Measurements from ENCODE around the gene EFCAB13.

Gene EFCAB13, protein sequence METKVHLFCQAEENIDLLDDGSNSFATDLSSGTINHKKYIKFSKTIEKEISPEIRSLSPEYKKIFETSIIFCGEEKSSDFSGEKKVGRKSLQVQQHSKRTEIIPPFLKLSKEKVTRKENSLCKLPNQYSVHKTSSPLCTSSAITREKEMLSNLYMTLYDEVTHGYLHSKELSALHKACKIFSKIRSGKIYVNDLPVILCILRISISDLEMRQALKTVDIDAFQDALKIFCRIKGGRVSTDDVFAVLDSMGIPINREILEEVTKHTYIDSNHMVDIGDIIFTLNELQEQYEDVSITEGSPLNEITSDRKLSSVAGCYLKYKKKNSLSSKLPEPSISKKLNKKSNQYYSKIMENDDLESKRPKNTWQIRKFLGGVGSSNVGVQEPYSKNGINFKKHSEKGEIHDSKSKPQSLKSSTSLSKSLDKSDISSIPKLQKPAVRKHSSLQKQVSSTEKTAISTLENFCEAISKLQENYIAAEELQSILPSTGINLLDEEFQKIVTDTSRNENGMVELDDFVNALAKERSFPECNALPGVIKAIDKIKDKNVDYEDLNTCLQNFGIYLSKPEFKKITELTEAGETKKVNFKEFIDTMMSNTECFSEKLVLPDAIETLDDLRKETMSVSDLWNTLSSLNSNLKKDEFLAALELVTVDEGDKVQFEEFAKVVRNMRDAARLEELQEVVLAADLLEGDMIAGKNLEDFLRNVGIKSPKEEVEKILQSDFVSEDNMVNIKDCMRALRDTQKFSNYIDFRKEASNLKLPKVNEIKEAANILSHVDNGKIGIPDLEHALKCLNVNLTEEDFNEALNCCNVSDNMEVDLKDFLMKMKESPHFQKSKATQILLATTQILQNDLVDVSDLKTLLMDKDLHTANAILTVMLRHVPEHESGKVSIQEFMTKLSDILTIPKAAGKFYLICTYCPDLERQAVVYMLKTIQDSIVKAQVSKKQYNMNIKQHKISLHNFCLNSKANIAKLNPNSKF

DNA sequence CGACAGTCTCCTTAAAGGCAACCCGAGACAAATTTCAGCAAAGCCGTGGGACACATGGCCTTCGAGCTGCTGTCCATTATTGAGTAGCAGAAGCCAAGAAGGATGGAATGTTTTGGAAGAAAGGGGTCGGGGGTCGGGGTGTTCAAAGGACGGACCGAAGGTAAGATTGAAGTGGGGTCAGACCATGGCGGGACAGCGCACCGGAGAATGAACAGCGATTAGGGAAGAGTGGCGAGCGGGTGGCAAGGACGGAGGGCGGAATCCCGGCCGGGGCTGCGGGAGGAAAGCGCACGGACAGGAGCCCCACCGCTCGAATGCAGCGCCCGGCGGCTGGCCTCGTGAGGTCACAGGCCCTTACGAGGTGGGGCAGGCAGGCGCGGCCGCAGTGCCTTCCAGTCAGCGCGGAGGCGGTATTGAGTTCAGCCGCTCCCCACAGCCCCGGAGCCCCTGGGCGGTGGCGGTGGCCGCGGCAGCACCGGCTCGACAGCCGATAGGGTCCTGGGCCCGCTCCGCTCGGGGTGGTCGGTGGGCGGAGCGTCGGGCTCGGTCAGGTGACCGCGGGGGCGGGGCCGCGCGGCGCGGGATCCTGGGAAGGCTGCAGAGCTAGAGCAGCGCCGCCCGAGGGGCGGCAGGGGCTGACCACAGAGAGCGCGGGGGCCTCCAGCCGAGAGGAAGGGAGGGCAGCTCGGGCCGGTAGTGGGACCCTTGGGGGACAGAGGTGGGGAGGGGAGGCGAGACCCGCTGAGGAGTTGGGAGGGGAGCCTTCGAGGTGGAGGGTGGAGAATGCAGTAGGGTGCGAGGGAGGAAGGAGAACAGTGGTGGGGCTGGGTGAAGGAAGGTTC lies at the start of gene EFCAB13:
Gene EFCAB13 (plus strand): TSS at position 574 of the 842 bp plus-strand sequence. CDS start 4,399 bp downstream, outside the sequence.
- DNase-seq: peak; percentile 90

DNA sequence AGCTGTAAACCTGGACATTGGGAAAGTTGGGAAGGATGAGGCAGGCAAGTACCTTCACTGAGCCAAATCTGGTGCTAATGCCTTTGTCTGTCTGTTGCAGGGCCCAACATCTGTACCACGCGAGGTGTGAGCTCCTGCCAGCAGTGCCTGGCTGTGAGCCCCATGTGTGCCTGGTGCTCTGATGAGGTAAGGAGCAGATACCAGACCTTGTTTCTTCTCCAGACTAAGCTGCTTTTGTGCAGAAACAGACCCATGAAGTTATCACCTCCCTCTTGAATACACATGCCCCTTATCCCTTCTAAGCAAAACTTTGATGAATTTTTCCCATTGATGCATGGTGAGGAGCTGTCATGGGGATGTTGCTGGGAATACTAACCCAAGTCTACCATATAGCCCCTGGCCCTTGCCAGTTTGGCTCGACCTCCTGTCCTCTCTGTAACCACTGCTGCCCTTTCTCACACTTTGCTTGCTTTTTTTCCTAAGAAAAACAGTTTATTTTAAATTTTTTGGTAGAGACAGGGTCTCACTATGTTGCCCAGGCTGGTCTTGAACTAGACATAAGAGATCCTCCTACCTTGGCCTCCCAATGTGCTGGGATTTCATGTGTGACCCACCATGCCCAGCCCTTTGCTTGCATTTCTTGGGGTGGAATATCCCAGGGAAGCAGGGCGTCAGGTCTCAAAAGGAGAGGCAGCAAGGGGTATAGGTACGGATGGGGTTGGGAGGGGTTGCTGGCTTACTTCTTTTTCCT lies 49.3 kb upstream of the EFCAB13 start:
- no peak for DNase-seq

DNA sequence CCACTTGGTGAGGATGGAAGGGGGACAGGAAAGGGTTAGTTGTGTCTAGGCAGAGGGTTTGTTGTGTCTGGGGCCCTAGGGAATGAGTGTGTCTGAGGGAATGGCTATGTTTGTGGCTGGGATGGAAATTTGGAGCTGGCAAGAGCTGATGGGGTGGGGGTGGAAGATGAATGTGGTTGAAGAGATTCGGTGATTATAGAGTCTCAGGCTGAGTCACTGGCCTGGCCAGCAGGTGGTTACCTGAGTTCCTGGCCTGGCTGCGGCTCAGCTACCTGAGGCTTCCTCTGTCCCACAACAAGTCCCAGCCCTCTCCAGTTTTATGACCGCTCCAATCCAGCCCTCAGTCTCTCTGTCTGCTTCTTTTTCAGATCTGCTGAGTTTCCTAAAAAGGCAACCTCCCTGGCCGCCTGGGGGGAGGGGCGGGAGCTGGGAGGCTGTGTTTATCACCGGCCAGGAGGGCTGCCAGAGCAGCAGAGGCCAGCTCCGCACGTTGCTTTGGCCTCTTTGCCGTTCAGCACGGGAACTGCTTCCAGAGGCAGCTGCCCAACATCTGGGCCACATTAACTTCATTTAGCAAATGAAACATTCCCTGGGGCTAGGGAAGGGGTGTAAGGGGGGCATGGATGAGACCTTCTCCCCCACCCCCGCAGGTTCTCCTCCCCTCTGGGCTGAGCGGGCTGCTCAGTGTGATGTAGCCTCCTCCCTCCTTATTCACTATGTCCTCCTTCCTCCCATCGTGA lies 48.3 kb upstream of the EFCAB13 start:
- DNase-seq: no peak

DNA sequence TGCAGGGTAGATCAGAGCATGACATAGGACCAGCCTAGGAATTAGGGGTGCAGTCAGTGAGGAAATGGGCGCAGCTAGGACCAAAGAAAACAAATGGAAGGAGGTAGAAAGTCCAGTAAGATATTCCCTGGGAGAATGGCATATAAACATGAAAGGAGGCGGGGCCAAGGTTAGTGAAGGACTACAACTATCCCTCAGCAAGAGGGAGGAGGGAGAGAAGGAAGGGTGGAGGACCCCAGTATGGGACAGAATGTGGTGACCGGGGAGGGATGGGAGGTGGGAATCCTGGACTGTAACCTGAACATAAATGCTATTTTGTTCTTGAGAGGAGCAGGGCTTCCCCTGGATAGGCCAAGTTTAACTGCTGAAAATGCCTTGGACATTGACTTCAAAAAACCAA lies 47.3 kb upstream of the EFCAB13 start:
- DNase-seq: no peak

DNA sequence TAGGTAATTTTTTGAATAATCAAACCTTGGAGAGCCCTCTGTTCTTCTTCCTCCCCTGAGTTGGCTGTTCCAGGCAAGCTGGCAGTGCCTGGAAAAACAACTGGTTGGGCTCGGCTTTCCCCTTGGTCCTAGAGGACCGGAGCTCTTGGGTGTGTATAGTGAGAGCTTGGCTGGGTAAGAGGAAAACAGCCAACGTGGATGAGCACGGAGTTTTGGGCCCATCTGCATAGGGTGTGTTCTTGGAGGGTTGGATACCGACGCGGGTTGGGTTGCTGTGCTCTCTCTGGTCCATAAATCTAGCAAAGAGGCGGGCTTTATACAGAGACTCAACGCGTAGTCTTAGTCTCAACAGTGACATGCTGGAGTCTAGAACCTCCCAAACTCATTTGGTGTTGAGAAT lies 46.9 kb upstream of the EFCAB13 start:
- no peak for DNase-seq

DNA sequence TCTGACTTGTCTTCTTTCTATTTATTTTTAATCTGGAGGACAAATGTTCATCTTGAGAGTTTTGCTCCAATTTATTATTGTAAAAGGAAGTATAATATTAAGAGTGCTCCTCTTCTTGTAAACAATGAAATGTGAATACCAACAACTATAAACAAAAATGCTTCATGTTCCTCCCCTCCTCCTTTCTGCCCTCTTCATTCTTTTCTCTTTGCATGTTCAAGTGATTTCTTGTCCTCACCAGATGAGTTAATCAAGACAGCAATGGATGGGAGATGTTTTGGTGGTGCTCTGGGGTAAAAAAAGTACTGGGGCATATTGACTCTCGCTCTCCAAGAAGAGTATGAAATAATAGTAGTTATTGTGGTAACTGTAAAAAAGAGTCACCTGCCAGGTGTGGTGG lies 45.8 kb upstream of the EFCAB13 start:
- no peak for DNase-seq

DNA sequence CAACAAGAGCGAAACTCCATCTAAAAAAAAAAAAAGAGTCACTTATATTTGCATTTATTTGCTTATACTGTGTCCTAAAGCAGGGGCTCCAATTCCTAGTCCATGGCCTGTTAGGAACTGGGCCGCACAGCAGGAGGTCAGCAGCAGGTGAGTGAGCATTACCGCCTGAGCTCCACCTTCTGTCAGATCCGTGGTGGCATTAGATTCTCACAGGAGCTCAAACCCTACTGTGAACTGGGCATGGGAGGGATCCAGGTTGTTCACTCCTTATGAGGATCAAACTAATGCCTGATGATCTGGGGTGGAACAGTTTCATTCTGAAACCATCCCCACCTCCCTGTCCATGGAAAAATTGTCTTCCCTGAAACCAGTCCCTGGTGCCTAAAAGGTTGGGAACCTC lies 45.2 kb upstream of the EFCAB13 start:
- no peak for DNase-seq

DNA sequence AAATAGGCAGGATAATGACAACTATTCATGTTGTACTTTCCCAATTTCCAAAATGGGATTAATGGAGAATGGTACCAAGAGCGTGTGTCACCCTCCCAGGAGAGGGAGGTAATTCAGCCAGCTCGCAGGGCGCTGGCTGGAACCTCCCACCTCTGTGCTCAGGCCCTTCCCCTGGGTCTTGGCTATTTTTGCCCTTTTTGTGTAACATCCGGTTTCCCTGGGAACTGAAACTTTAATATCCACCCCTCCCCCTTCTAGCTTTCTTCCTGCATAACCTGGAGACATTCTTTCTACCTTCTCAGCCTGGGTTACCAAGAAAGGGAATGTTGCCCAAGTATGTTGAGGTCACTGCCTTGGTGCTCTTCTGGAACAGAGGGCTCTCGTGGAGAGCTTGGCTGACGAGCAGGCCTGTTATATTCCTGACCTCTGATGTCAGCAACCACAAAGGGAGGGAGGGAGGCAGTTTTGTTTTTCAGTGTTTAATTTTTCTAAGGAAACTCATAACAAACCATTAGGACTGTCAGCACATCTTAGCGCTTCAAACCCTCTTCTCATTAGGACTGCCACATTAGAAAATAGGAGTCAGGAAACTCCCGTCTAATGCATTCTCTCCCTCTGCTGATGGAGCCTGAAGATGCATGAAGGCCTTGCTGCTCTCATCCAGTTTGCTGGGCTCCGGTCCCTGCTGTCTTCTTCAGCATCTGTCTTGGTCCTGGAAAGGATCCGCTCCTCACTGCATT lies 44.5 kb upstream of the EFCAB13 start:
- DNase-seq: no peak

DNA sequence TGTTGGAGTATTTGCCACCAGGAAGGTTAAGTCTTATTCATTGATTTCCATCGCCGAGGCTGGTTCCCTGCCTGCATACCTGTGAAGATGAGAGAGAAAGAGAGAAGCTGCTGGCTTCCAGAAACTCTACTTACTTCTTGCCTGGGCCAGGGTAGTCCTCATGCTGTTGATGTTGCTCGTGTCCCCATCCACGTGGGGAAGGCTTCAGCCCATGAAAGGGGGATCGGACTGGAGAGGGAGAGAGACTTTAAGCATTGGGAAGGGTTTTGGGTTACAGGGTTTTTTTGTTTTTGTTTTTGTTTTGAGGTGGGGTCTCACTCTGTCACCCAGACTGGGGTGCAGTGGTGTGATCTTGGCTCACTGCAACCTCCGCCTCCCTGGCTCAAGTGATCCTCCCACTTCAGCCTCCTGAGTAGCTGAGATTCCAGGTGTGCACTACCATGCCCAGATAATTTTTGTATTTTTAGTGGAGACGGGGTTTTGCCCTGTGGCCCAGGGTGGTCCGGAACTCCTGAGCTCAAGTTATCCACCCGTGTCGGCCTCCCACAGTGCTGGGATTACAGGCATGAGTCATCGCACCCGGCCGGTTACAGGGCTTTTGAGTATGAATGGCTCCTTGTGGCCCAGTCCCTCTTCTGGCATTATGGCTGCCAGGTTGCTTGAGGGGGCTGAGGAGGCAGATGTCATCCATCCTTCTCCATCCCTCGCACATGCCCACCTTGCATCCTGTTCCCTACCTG lies 43.5 kb upstream of the EFCAB13 start:
- DNase-seq: no peak

DNA sequence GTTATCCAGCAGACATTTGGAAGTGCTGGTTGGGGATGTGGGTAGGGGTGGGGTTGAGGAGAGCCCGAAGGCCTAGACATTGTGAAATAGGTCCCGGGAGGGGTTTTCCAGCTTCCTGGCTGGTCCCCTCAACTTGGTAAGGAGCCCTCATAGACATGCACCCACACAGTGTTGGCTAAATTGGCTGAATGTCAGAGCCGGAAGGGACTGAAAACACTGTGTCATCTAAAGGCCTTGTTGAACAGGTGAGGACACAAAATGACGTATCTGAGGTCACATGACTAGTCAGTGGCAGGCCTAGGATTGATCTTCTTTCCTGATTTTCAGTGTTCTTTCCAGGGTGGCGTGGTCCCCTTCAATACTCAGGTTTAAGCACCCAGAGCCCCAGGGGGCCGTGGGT lies 42.5 kb upstream of the EFCAB13 start:
- no peak for DNase-seq

DNA sequence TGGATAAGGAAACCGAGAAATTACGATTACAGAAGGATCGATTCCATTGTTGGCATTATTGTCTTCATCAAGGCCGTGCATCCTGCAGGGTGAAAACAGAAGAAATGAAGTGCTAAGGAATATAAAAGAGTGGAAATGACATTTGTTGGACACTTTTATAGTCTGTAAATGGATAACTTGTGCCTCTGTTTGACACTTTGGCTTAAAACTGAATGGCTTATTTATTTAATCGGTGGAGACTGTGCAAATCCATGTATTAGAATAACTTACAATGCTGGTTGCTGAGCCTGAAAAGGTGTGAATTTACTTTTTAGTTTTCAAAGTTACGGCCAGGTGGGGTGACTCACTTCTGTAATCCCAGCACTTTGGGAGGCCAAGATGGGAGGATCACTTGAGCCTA lies 38.8 kb upstream of the EFCAB13 start:
- no peak for DNase-seq

DNA sequence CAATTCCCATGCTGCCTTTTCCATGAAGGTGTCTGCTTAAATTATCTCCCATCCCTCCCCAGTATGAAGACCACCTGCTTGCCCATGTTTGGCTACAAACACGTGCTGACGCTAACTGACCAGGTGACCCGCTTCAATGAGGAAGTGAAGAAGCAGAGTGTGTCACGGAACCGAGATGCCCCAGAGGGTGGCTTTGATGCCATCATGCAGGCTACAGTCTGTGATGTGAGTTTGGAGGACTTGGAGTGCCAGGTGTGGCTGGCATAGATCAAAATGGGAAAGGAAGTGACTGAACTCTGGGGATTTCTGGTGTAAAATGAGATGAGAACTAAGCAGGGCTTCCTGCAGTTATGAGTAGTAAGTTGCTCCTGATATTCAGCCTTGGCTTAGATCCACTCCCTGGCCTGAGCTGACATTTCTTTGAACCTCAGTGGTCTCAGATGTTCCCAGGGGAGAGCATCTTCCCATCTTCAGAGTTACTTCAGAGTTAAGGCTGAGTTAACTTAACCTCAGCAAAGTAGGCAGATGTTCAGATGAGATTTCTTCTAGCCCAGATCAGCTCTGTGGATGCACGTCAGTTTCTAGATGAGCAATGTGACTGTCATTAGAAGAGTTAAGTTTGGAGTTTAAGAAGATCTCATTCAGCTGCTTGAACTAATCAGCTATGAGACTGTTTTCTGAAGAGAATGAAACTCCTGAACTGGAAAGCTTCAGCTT lies 37.4 kb upstream of the EFCAB13 start:
- no peak for DNase-seq

DNA sequence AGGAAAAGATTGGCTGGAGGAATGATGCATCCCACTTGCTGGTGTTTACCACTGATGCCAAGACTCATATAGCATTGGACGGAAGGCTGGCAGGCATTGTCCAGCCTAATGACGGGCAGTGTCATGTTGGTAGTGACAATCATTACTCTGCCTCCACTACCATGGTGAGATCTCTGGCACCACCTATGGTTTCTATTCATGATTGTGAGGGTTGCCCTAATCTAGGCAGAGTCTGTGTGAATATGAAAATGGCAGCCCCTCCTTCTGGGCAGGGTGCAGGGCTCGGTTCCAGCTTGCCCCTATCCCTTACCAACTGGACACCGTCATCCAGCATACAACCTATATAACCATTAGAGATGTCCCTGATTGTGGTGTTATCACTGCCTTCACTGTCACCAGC lies 36.7 kb upstream of the EFCAB13 start:
- DNase-seq: no peak

DNA sequence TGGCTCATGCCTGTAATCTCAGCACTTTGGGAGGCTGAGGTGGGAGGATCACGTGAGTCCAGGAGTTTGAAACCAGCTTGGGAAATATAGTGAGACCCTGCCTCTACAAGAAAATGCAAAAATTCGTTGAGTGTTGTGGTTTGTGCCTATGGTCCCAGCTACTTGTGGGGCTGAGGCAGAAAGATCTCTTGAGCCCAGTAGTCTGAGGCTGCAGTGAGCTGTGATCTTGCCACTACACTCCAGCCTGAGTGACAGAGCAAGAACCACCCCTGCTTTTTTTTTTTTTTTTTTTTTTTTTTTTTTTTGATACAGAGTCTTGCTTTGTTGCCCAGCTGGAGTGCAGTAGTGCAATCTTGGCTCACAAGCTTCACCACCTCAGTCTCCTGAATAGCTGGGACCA lies 36.1 kb upstream of the EFCAB13 start:
- DNase-seq: no peak

DNA sequence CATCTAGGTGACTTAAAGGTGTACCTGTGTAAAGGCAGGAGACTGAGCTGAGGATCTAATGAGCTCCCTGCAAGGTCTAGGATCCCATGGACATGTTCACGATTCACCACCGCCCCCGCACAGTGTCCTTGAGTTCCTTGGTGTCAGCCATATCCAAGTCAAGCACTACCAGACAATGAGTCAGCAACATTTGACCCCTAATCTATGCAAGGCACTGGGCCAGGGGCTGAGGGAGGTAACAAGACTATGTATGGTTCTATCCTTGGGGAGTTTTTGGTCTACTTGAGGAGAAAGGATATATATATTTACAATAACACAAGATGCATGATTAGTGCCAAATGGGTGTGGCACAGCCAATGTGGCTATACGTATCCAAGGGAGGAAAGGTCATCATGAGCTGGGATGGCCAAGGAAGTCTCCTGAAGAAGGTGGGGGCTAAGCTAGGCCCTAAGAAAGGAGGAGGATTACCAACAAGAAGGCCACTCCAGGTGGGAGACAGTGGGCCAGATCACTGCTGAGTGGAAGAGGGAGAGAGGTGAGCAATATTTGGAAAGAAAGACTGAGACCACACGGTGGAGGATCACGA lies 35.1 kb upstream of the EFCAB13 start:
- DNase-seq: no peak

DNA sequence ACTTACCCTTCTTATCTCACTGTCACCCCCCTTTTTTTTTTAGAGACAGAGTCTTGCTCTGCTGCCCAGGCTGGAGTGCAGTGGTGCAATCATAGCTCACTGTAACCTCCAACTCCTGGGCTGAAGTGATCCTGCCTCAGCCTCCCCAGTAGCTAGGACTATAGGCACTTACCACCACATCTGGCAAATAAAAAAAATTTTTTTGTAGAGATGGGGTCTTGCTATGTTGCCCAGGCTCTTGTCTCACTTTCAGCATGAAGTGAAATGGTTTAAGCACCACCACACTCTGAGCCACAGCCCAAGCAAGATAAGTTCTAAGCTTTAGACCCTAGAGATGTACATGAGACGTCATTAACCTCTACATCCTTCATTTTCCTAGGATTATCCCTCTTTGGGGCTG lies 34.5 kb upstream of the EFCAB13 start:
- no peak for DNase-seq

DNA sequence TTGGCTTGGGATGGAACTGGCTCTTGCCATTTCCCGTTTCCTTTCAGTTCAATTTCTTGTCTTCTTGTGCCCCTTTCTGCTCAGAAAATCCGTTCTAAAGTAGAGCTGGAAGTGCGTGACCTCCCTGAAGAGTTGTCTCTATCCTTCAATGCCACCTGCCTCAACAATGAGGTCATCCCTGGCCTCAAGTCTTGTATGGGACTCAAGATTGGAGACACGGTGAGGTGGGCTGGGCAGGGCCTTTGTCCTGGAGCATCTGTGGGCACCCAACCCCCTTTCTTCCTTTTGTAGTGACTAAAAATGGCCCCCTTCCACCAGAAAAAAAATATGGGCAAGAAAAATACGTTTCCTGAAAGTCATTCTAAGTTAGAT lies 32.9 kb upstream of the EFCAB13 start:
- no peak for DNase-seq

DNA sequence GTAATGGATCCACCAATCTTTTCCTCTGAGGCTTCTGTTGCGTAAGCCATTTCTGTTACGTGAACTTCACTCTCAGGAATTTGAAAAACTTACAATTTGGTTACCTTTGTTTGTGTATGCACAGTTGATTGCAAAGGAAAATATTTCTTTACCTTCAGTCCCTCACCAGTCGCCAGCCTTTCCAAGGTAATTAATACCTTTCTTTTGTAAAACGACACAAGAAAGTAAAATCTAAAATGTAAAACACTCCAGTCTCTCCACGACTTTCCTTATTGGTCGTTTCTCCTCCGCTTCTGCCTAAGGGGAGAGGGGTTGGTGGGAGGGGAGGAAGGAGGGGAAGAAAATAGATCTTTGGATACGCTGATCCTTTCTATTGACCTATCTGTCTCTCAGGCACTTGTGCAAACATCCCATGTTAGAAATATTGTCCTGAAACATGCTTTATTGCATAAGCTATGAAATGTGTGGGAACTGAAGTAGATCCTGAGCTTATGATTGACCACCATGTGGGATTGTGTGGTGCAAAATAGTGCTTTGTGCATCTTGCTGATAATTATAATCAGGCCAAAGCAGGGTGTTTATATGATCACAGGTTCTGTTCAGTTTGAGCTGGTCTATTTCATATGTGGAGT lies 32.4 kb upstream of the EFCAB13 start:
- DNase-seq: no peak

Measured in activated CD8-positive, alpha-beta memory T cell treated with anti-CD3 and anti-CD28 coated beads, Interleukin-2, amount 50 U/mL, for 48 hours (primary cell).